ENCODE measurements around the gene LILRB2. TPM values are rescaled to one million over a fixed set of nuclear protein-coding genes. Genes with fewer than 3 reads are reported as not detected.
A peak's percentile ranks its signal among the peaks of the same experiment; 100 is the strongest.

LILRB2 gene
- total RNA-seq, 5 donors from 2014 or later (not counting 1 experiment from before 2014, with no cell fraction given): 0.46 to 0.53 TPM; not detected in 3

DNA sequence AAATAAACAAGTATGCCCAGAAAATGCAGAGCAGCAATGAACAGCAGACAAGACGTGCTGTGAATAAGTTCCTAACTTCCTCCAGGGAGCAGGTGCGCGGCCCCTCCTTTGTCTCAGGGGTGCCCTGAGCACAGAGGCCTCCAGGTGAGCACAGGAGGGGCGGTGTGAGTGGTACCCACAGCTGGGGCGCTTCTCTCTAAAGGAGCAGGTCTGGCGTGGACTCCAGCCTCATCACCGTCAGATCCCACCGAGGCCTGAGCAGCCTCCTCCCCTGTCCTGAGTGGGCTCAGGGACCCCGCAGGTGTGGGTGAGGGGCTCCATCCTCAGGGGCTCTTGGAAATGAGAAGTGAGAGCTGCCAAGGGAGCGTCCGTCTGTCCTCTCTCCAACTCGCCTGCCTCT lies 28.9 kb upstream of the LILRB2 start:
- Histone ChIP-seq H3K4me3 (ENCODE audit: control insufficient read depth in 1 of 2, extremely low read depth in 1 of 2, low read length in 1 of 2) (no peak overlapping the region), H3K4me1 (ENCODE audit: control insufficient read depth in 1 of 2, extremely low read depth in 1 of 2, insufficient read depth in 2 of 2, low read length in 2 of 2) (peaks cover 2 to 7% of the 10 kb centered on the region in 2 experiments), H3K27me3 (replicated peaks in 1 of 2; ENCODE audit: control insufficient read depth in 2 of 2, extremely low read depth in 1 of 2, insufficient read depth in 2 of 2, low read length in 1 of 2) (peaks cover 0 to 63% of the 10 kb centered on the region in 2 experiments), H3K27ac (ENCODE audit: low read length) (no peak overlapping the region), H3K9me3 (no peaks in the 10 kb centered on the region), H3K36me3 (ENCODE audit: control insufficient read depth in 2 of 2, extremely low read depth in 1 of 2, insufficient read depth in 1 of 2, low read length in 1 of 2) (no peaks in the 10 kb centered on the region)
- ChIA-PET POLR2A (no interaction called here), CTCF (no interaction called here)
- 80% methylated on average over 5 of the region's 12 CpGs for WGBS (ENCODE audit: insufficient coverage)
- Mint-ChIP-seq H3K27me3 (peaks cover 20 to 40% of the 10 kb centered on the region in 2 donors), H3K4me3 (no peak overlapping the region), H3K27ac (no peak overlapping the region), H3K4me1 (peaks cover 2 to 11% (median 5%) of the 10 kb centered on the region in 3 donors), H3K9me3 (no peaks in the 10 kb centered on the region), H3K36me3 (no peaks in the 10 kb centered on the region)
- no peak for ATAC-seq (replicated peaks in 1 of 4)
- DNase-seq: no peak

DNA sequence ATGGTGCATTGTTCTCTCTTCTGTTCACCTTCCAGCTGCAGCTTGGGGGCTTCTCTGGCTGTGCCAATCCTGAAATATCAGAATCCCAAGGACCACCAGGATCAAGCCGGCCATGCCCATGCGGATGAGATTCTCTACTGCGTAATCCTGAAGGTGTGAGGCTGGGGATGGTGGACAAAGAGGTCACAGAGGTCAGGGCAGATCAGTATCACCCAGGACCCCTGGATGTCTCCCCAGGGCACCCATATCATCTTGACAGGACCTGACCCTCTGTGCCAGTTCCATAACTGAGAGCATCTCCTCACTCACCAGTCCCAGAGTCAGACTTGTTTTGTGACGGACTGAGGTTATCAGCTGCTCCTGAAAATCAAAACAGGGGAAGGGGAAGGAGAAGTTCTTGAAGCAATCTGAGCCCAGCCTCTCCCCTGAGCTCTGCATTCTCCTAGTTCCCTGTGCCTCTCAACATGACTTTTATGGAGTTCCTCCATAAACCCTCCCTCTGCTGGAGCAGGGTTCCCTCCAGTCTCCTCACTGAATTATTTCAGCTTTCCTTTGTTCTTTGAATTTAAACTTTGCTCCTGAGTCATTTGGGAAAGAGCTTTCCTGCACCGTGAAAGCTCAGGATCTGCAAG lies 26.6 kb upstream of the LILRB2 start:
- no peak overlapping the region for H3K4me3 Mint-ChIP-seq
- peaks cover 12 to 24% of the 10 kb centered on the region in 2 donors for H3K27me3 Mint-ChIP-seq
- DNase-seq: no peak
- no peaks in the 10 kb centered on the region for H3K36me3 ChIP-seq (ENCODE audit: control insufficient read depth in 2 of 2, extremely low read depth in 1 of 2, insufficient read depth in 1 of 2, low read length in 1 of 2)
- WGBS (ENCODE audit: insufficient coverage): 90% methylated on average over 4 of the region's 5 CpGs
- ChIA-PET CTCF (no interaction called here), POLR2A (no interaction called here)
- peak overlapping the region in 1 of 2 donors; percentile 43 for H3K27ac Mint-ChIP-seq
- peaks cover 17 to 29% (median 23%) of the 10 kb centered on the region in 3 donors for H3K4me1 Mint-ChIP-seq
- H3K9me3 Mint-ChIP-seq: no peaks in the 10 kb centered on the region
- H3K27ac ChIP-seq (ENCODE audit: low read length): no peak overlapping the region
- H3K9me3 ChIP-seq: no peaks in the 10 kb centered on the region
- no peak for ATAC-seq (replicated peaks in 1 of 4)
- H3K4me1 ChIP-seq (ENCODE audit: control insufficient read depth in 1 of 2, extremely low read depth in 1 of 2, insufficient read depth in 2 of 2, low read length in 2 of 2): peaks cover 11 to 15% of the 10 kb centered on the region in 2 experiments
- H3K36me3 Mint-ChIP-seq: no peaks in the 10 kb centered on the region
- no peak overlapping the region for H3K4me3 ChIP-seq (ENCODE audit: control insufficient read depth in 1 of 2, extremely low read depth in 1 of 2, low read length in 1 of 2)
- H3K27me3 ChIP-seq (replicated peaks in 1 of 2; ENCODE audit: control insufficient read depth in 2 of 2, extremely low read depth in 1 of 2, insufficient read depth in 2 of 2, low read length in 1 of 2): peaks cover 0 to 61% of the 10 kb centered on the region in 2 experiments

DNA sequence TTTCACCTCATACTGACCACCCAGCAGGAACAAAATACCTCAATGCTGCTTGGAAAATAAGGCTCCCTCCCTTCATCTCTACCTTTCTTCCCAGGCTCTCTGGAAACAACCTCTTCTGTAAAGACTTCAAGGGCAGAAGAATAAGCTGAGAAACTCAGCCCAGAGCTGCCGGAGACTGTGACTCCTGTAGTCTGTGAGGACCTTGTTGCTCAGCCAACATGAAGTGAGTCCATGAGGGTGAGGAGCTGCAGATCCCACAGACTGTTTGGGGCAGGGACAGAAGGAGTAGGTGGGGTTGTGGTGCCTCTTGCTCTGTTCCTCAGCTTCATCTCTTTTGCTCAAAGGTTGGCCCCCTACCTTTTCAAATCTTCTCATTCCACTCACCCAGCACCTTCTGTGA lies 24.2 kb upstream of the LILRB2 start:
- H3K27me3 Mint-ChIP-seq: peaks cover under 1 to 8% of the 10 kb centered on the region in 2 donors
- Histone ChIP-seq H3K27ac (ENCODE audit: low read length) (no peak overlapping the region), H3K36me3 (ENCODE audit: control insufficient read depth in 2 of 2, extremely low read depth in 1 of 2, insufficient read depth in 1 of 2, low read length in 1 of 2) (no peaks in the 10 kb centered on the region), H3K9me3 (no peaks in the 10 kb centered on the region), H3K4me1 (ENCODE audit: control insufficient read depth in 1 of 2, extremely low read depth in 1 of 2, insufficient read depth in 2 of 2, low read length in 2 of 2) (peaks cover 11 to 15% of the 10 kb centered on the region in 2 experiments), H3K27me3 (replicated peaks in 1 of 2; ENCODE audit: control insufficient read depth in 2 of 2, extremely low read depth in 1 of 2, insufficient read depth in 2 of 2, low read length in 1 of 2) (peaks cover 0 to 48% of the 10 kb centered on the region in 2 experiments), H3K4me3 (ENCODE audit: control insufficient read depth in 1 of 2, extremely low read depth in 1 of 2, low read length in 1 of 2) (no peak overlapping the region)
- CTCF ChIA-PET: interaction anchor here (0.7 to 1.0 kb wide), 2 partner anchors 73 to 76 kb away, joined by 3 to 4 read pairs; no protein-coding TSS in a partner anchor
- H3K4me1 Mint-ChIP-seq: peaks cover 17 to 29% (median 23%) of the 10 kb centered on the region in 3 donors
- DNase-seq: no peak
- H3K27ac Mint-ChIP-seq: peak overlapping the region in 1 of 2 donors; percentile 69
- WGBS (ENCODE audit: insufficient coverage): no CpG with 5 or more reads among the region's 1 CpG
- POLR2A ChIA-PET: no interaction called here
- H3K9me3 Mint-ChIP-seq: no peaks in the 10 kb centered on the region
- no peak for ATAC-seq (replicated peaks in 1 of 4)
- peak overlapping the region in 1 of 3 donors; percentile 55 for H3K4me3 Mint-ChIP-seq
- H3K36me3 Mint-ChIP-seq: no peaks in the 10 kb centered on the region

DNA sequence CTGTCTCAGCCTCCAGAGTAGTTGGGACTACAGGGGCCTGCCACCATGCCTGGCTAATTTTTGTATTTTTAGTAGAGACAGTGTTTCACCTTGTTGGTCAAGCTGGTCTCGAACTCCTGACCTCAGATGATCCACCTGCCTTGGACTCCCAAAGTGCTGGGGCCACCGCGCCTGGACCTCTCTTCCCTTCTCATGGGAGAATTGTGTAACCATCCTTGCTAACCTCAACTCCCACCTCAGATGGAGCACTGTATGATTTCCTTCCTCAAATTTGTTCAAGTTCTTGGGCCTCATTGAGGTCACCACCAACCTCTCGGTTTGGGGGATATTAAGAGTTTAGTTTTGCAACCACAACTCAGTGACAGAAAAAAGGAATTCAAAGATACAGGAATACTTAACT lies 21.3 kb upstream of the LILRB2 start:
- Mint-ChIP-seq H3K4me3 (no peak overlapping the region), H3K9me3 (no peaks in the 10 kb centered on the region), H3K4me1 (peaks cover 17 to 29% (median 23%) of the 10 kb centered on the region in 3 donors), H3K36me3 (no peaks in the 10 kb centered on the region), H3K27ac (no peak overlapping the region), H3K27me3 (peaks cover 4 to 10% of the 10 kb centered on the region in 2 donors)
- WGBS (ENCODE audit: insufficient coverage): 38% methylated on average over 1 of the region's 4 CpGs
- peaks cover 11 to 15% of the 10 kb centered on the region in 2 experiments for H3K4me1 ChIP-seq (ENCODE audit: control insufficient read depth in 1 of 2, extremely low read depth in 1 of 2, insufficient read depth in 2 of 2, low read length in 2 of 2)
- H3K9me3 ChIP-seq: no peaks in the 10 kb centered on the region
- no peak overlapping the region for H3K27ac ChIP-seq (ENCODE audit: low read length)
- peaks cover 0 to 54% of the 10 kb centered on the region in 2 experiments for H3K27me3 ChIP-seq (replicated peaks in 1 of 2; ENCODE audit: control insufficient read depth in 2 of 2, extremely low read depth in 1 of 2, insufficient read depth in 2 of 2, low read length in 1 of 2)
- DNase-seq (no peak), ATAC-seq (replicated peaks in 1 of 4) (no peak)
- POLR2A ChIA-PET: no interaction called here
- H3K4me3 ChIP-seq (ENCODE audit: control insufficient read depth in 1 of 2, extremely low read depth in 1 of 2, low read length in 1 of 2): no peak overlapping the region
- CTCF ChIA-PET: no interaction called here
- no peaks in the 10 kb centered on the region for H3K36me3 ChIP-seq (ENCODE audit: control insufficient read depth in 2 of 2, extremely low read depth in 1 of 2, insufficient read depth in 1 of 2, low read length in 1 of 2)

DNA sequence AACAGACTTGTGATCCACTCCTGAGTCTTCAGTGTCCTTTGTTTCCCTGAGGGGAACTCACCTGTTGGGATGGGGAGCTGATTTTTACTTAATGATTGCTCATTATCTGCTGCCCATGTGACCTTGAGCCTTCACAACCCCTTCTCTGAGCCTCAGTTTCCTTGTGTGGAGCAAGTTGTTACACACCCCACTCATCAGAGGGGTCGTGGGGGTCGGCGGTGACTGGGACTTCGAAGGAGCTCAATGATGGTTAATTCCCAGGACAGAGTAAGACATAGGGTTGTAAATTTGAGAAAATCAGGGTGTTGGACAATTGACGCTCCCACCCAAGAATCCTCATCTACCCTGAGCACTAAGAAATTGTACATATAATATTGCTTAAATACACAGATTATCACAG lies 18.6 kb upstream of the LILRB2 start:
- ChIA-PET POLR2A (no interaction called here), CTCF (no interaction called here)
- Mint-ChIP-seq H3K27ac (no peak overlapping the region), H3K4me3 (no peak overlapping the region), H3K9me3 (peaks cover 0 to under 1% (median 0%) of the 10 kb centered on the region in 3 donors), H3K36me3 (no peaks in the 10 kb centered on the region), H3K4me1 (peaks cover 11 to 15% (median 14%) of the 10 kb centered on the region in 3 donors), H3K27me3 (peaks cover 9 to 12% of the 10 kb centered on the region in 2 donors)
- no peak overlapping the region for H3K4me3 ChIP-seq (ENCODE audit: control insufficient read depth in 1 of 2, extremely low read depth in 1 of 2, low read length in 1 of 2)
- H3K4me1 ChIP-seq (ENCODE audit: control insufficient read depth in 1 of 2, extremely low read depth in 1 of 2, insufficient read depth in 2 of 2, low read length in 2 of 2): peaks cover 6 to 7% of the 10 kb centered on the region in 2 experiments
- no CpG with 5 or more reads among the region's 5 CpGs for WGBS (ENCODE audit: insufficient coverage)
- H3K27me3 ChIP-seq (replicated peaks in 1 of 2; ENCODE audit: control insufficient read depth in 2 of 2, extremely low read depth in 1 of 2, insufficient read depth in 2 of 2, low read length in 1 of 2): peaks cover 0 to 45% of the 10 kb centered on the region in 2 experiments
- ATAC-seq (replicated peaks in 1 of 4) (no peak), DNase-seq (no peak)
- no peaks in the 10 kb centered on the region for H3K9me3 ChIP-seq
- H3K36me3 ChIP-seq (ENCODE audit: control insufficient read depth in 2 of 2, extremely low read depth in 1 of 2, insufficient read depth in 1 of 2, low read length in 1 of 2): no peaks in the 10 kb centered on the region
- no peak overlapping the region for H3K27ac ChIP-seq (ENCODE audit: low read length)

DNA sequence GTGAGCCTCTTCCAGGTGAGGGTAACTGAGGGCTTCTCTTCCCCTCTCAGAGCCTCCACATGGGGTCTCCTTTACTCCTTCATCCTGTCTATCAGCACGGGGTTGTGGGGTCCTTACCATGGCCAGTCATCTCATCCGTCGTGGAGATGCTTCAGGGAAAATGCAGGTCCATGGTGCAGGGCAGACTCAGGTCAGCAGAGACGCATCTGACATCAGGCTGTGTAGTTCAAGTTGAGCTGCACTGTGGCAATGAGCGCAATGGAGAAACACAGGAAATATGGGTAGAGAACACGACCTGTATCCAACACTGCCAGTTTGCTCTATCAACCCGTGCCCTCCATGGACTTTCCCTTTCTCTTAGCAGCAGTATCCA lies 18.2 kb upstream of the LILRB2 start:
- H3K9me3 Mint-ChIP-seq: peaks cover 0 to 4% (median 0%) of the 10 kb centered on the region in 3 donors
- Histone ChIP-seq H3K9me3 (no peaks in the 10 kb centered on the region), H3K4me3 (ENCODE audit: control insufficient read depth in 1 of 2, extremely low read depth in 1 of 2, low read length in 1 of 2) (no peak overlapping the region), H3K27ac (ENCODE audit: low read length) (no peak overlapping the region), H3K27me3 (replicated peaks in 1 of 2; ENCODE audit: control insufficient read depth in 2 of 2, extremely low read depth in 1 of 2, insufficient read depth in 2 of 2, low read length in 1 of 2) (peaks cover 0 to 49% of the 10 kb centered on the region in 2 experiments), H3K36me3 (ENCODE audit: control insufficient read depth in 2 of 2, extremely low read depth in 1 of 2, insufficient read depth in 1 of 2, low read length in 1 of 2) (no peaks in the 10 kb centered on the region), H3K4me1 (ENCODE audit: control insufficient read depth in 1 of 2, extremely low read depth in 1 of 2, insufficient read depth in 2 of 2, low read length in 2 of 2) (peaks cover 2 to 3% of the 10 kb centered on the region in 2 experiments)
- H3K4me3 Mint-ChIP-seq: no peak overlapping the region
- ATAC-seq (replicated peaks in 1 of 4) (no peak), DNase-seq (no peak)
- H3K36me3 Mint-ChIP-seq: no peaks in the 10 kb centered on the region
- H3K27ac Mint-ChIP-seq: no peak overlapping the region
- CTCF ChIA-PET: no interaction called here
- peaks cover 13 to 16% of the 10 kb centered on the region in 2 donors for H3K27me3 Mint-ChIP-seq
- H3K4me1 Mint-ChIP-seq: peaks cover 7 to 11% (median 10%) of the 10 kb centered on the region in 3 donors
- WGBS (ENCODE audit: insufficient coverage): 59% methylated on average over 3 of the region's 7 CpGs
- POLR2A ChIA-PET: no interaction called here
